SH-SY5Y (cell line): ENCODE results near the gene HSBP1L1.

Experiments
- GATA2 ChIP-seq: IDR thresholded peaks from 2 replicates; pipeline ENCODE4 v1.6.1; 2011; ENCODE audit warnings: mild to moderate bottlenecking, low read depth, low read length
- GATA3 ChIP-seq: IDR thresholded peaks from 2 replicates; pipeline ENCODE4 v1.6.1; 2011; ENCODE audit warnings: low read depth, mild to moderate bottlenecking, low read length, moderate library complexity

The HSBP1L1 gene

GRCh38 chr18:79924814-79925731, 39.4 kb upstream of the HSBP1L1 start:
- TF ChIP-seq GATA3 (no peak), GATA2 (no peak)

- no peak for TF ChIP-seq GATA2
These were observed 38.1 kb upstream of the HSBP1L1 start for GRCh38 chr18:79926306-79926705.

GRCh38 chr18:79926715-79927606, 37.5 kb upstream of the HSBP1L1 start:
- TF ChIP-seq GATA3 = no peak
- no peak for TF ChIP-seq GATA2

GRCh38 chr18:79927607-79928562, 36.6 kb upstream of the HSBP1L1 start:
- TF ChIP-seq GATA3 (no peak), GATA2 (no peak)

- no peak for TF ChIP-seq GATA3
These were observed 35.9 kb upstream of the HSBP1L1 start for GRCh38 chr18:79928563-79928960.

GRCh38 chr18:79930020-79930642, 34.3 kb upstream of the HSBP1L1 start:
- TF ChIP-seq GATA3 (no peak), GATA2 (no peak)

GRCh38 chr18:79931475-79931874, 33.0 kb upstream of the HSBP1L1 start:
- TF ChIP-seq GATA2 (no peak), GATA3 (no peak)

GRCh38 chr18:79932907-79933306, 31.5 kb upstream of the HSBP1L1 start:
- no peak for TF ChIP-seq GATA3
- TF ChIP-seq GATA2 = no peak

GRCh38 chr18:79933765-79934164, 30.7 kb upstream of the HSBP1L1 start:
- TF ChIP-seq GATA3 (no peak), GATA2 (no peak)

- no peak for TF ChIP-seq GATA3
- no peak for TF ChIP-seq GATA2
These were observed 29.9 kb upstream of the HSBP1L1 start for GRCh38 chr18:79934311-79935097.

- TF ChIP-seq GATA2 (no peak), GATA3 (no peak)
These were observed 29.4 kb upstream of the HSBP1L1 start for GRCh38 chr18:79935098-79935480.

- TF ChIP-seq GATA2 (no peak), GATA3 (no peak)
These were observed 28.9 kb upstream of the HSBP1L1 start for GRCh38 chr18:79935499-79935898.
